HG02623 (cell line): ENCODE data around the gene NUDT14.

ENCODE experiments used
- ATAC-seq: cut with Tn5 transposase; IDR thresholded peaks from one replicate; pipeline ENCODE4 v1.9.1; 2021; ENCODE audit warnings: moderate library complexity; ENCODE audit not compliant: unreplicated experiment

Gene NUDT14

DNA sequence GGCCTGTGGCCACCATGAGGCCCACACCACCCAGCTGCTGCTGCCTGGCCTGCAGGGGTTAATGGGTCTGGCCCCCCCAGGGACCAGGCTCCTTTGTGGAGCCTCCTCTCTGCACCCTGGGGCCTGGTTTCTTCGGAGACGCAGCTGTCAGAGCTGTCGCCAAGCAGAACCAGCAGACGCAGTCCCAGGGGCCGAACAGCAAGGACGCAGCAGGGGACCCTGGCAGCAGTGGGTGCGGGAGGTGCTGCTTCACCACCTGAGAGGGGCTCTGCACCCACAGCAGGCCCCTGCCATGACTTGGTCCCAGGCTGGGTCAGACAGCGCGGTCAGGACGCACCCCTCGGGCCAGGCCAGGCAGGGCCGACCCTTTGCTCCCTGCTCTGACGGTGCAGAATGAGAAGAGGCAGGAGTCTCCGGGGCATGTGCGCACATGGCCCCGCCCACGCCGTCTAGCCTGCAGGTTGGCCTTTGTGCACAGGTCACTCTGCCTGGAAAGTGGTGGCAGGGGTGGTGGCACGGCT lies 43.0 kb downstream of the NUDT14 start:
- ATAC-seq = no peak

DNA sequence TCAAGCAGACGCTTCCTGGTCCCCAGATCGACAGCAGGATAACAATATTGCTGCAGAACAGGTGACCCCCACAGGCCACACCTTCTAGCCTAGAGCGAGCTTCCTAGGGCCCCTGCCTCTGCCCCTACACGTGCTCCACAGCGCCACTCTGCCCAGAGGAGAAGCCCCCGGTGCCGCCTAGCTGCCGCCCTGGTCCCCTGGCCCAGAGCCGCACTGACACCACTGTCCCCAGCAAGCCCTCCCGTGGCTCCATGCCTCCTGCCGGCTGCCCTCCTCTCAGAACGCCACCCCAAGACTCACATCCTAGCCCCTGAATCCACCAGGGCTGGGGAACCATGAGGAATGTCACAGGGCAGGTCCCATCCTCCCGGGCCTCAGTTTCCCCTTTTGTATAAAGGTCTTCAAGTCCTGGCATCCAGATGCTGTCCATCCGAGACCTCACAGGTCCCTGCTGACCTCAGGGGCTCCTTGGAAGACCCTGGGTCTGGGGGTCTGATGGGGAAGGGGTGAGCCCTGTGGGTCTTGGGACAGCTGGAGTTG lies 43.6 kb downstream of the NUDT14 start:
- no peak for ATAC-seq

DNA sequence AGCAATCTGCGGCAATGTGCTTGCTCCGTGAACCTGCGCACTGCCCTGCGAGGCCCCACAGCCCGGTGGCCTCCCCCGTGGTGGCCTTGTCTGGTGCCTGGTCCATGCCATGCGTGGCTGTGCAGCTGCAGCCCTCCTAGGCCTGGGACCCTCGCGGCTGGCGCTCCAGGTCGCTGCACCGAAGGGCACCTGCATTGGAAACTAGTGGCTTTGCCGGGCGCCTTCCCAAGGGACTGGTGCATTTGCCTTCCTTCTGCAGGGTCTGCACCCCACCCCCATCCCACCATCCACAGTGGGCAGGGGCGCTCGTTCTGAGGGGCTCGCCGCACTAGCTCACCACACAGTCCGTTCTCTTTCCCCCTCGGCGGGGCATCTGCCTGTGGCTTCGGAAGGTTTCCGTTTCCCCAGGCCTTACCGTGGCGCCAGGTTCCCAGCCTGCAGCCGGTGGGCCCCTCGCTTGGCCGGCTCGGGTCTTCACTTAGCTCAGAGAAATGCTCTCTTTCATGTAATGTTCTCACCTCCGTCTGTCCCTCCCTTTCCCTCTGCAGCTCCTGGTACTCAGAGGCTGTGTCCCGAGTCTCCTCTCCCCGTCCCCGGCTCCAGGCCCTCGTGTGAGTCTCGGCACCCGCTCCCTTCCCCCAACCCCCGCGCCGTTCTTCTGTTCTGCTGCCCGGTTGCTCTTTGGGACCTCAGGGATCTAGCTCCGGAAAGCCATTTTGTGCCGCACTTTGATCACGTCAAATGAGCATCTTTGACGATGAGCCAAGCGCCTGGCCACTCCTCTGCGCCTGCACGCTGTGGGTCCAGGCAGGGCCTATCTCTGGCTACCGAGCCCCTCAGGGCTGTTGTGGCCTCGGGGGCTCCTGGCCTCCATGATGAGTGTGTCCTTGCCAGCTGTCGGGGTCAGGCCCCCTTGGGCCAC lies 44.5 kb downstream of the NUDT14 start:
- ATAC-seq = no peak

DNA sequence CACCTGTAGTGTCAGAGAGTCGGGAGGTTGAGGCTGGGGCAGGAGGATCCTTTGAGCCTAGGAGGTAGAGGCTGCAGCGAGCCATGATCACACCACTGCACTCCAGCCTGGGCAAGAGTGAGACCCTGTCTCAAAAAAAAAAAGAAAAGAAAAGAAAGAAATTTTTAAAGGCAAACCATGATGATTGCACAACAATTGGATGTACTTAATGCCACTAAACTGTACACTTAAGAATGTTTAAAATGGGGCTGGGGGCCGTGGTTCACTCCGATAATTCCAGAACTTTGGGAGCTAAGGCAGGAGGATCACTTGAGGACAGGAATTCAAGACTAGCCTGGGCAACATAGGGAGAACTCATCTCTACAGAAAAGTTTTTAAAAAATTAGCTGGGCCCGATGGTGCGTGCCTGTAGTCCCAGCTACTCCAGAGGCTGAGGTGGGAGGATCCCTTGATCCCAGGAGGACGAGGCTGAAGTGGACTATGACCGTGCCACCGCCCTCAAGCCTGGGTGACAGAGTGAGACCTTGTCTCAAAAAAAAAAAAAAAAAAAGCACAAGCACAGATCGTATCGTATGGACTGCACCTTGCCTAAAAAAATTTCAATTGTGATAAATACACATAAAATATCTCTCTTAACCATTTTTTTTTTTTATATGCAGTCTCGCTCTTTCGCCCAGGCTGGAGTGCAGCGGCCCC lies 45.3 kb downstream of the NUDT14 start:
- no peak for ATAC-seq

DNA sequence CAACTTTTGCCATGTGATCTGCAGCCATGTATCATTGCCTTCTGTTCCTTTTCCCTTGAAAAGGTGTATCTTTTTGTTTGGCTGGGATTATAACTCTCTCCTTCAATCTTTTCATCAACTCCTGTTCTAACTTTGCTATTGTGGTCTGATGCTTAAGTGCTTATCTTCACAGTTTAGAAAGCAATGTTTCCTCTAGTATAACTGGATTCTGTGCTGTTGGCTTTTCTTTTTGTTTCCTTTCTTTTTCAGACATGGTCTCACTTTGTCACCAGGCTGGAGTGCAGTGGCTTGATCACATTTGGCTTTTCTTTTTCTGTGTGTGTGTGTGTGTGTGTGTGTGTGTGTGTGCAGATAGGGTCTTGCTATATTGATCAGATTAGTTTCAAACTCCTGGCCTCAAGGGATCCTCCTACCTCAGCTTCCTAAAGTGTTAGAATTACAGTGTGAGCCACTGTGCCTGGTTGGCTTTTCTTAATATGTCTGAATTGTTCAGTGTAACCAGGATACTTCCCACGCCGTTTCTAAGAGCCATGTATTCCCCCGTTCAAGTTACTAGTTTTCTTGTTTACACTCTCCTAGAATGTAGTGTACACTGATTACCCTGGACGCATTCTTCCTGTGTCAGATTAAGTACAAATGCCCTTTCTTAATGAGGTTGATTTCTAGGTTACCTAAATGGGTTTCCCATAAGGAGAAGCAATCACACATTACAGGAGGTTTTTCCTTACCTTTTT lies 48.0 kb downstream of the NUDT14 start:
- no peak for ATAC-seq

DNA sequence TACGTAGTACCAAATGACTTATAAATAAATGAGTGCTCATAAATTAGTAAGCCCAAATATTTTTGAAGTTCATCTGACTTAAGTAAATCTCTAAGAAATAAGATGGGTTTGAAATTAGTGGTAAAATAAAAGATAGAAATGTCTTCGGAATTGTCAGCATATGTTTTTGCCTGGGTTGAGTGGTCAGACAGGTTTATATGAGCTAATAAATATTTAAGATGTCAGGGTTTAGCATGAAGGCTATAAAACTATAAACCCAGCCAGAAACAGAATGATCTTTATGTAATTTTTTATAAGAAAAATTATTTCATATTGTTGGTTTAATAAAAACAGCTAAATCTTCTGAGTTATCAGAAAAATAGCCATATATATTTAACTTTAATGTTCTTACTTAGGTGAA lies 49.9 kb downstream of the NUDT14 start:
- ATAC-seq = no peak

DNA sequence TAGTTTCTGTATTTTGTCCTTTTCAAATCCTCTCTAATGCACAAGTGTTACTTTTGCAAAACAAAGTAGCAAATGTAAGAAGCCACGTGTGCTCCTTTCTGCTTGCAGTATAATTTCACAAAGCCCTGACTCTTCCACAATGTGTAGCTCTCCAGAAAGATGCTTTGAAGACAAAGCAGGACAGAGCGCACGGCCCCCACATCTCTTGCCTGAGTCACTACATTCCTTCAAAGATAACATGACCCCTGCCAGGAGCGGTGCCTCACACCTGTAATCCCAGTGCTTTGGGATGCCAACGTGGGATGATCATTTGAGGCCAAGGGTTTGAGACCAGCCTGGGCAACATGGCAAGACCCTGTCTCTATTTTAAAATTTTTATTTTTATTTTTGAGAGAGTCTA lies 53.1 kb downstream of the NUDT14 start:
- no peak for ATAC-seq

DNA sequence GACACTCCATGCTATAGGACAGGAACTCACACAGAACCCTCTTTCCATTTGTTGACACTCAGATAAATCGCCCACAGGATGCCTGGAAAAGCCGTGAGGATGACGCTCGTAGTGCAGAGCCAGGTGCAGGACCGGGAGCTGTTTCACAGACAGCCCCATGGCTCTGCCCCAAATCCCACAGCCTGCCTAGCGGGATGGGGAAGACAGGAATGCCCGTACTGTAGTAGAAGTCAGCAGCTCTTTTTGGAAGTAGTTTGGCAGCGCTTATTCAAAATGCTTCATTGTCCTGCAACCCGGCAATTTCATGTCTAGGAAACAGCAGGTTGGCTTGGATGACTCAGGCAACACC lies 54.2 kb downstream of the NUDT14 start:
- no peak for ATAC-seq

DNA sequence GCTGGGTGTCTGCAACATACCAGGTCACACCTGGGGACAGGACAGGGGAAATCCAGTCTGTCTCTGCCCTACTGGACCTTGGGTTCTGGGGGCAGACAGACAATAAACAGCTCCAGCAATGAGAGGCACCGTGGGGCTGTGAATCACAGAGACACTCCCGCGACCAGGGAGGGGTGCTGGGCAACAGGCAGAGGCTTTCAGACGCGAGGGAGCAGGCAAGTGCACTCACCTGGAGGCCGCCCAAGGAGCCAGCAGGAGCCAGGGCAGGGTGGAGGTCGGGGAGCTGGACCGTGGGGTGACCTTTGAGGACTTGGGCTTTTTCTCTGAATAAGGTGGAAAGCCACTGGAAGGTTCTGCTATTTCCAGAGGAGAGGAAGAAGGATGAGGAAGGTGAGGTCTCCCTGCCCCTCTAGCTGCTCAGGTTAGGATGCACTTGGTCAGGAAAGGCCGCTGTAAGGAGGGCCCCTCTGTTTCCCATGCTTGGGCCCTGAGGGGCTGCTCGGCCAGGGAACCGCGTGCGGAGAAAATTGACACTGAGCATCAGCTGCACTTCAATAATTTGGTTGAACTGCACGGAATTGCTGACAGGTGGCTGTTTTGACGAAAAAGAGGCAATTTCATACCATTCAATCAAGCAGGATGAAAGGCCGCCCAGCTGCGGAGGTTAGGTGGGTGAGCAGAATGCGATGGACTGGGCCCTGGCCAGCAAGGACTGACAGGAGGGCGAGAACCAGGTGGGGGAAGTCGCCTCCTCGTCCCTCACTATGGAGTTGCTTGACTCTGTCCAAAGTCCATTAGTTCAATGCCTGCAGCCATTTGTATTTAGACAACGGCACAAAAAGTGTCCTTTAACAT lies 54.8 kb downstream of the NUDT14 start:
- no peak for ATAC-seq

DNA sequence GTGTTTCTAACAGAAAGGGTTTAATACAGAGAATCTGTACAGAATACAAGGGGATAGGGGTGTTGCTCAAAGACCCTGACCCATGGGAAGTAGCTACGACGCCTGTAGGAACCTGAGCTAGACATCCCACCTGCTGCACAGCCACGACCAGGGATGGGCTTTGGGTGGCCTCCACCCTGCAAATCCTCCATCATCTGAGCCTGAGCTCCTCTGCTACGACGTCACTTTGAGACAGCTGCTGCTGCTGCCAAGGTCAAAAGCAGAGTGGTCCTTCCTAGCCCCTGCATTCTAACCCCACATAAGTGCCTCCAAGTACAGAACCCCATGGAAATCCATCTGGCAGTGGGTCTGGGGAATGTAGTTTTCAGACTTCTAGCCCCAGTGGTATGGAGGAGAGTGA lies 56.3 kb downstream of the NUDT14 start:
- no peak for ATAC-seq

DNA sequence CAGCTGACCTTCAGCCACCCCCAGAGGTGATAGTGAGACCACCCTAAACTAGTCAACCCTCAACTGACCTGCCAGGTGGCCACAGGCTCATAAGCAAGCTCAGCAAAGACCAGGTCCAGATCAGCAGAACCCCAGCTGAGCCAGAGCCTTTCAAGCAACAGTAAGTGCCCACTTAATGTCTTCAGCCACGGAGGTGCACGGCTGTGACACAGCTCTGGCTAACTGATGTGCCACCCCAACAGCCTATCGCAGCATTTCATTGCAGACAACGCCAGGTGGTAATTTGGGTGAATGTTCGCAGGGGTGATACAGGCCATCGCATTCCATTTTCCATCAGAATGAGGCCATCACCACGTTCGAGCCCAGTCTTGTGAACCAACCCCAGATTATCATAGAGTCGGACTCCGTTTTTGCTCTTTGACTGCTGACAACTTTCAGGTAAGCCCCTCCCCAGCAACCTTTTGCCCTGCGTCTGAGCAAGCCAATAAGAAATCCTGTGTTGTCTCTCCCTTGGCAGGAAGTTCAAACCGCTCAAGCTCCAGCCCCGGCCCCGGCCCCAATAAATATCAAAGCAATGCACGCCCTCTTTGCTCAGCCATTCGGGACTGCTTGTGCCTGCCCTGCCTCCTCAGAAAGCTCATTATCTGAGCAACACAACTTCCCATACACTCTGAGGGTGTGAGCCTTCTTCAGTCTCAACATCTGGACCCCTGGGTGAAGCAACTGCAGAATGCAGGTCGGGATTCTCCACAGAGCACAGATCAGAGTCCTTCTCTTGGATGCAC lies 56.9 kb downstream of the NUDT14 start:
- no peak for ATAC-seq

DNA sequence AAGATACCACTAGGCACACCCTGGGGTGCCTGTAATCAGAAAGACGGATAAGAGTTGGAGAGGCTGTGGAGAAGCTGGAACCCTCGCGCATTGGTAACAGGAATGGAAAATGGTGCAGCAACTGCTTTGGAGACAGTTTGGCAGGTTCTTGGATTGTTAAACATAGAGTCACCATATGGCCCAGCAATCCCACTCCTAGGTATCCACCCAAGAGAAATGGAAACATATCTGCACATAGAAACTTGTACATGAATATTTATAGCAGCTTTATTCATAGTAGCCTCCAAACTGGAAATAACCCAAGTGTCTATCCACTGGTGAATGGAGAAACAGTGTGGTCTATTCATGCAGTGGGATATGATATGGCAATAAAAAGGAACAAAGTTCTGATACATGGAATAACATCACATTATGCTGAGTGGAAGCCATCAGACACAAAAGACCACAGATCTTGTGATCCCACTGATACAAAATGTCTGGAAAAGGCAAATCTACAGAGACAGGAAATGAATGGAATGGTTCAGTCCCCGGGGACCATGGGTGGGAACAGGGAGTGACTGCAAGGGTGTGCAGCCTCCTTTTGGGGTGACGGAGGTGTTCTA lies 57.9 kb downstream of the NUDT14 start:
- ATAC-seq = no peak
